HepG2 (cell line): Measurements from ENCODE around the gene CYB5D1. TPM values are rescaled to one million over a fixed set of nuclear protein-coding genes. Genes with fewer than 3 reads are reported as not detected.

Source experiments
- ATAC-seq: fragments of 200-7000 bp; cut with Tn5 transposase; 3 replicates; pipeline ENCODE4 v1.9.1; 2020; ENCODE audit warnings: mild to moderate bottlenecking, moderate library complexity
- BruUV-seq: library from RNA; stranded (reverse); fragments of 400-500 nt; replicated peaks from 2 replicates; lab custom pipeline; 2021; lab: Mats Ljungman, UMichigan
- CTCF ChIA-PET: fragments of 300-600 bp; formaldehyde crosslinking; extraction: SDS; loops from one replicate; lab custom pipeline; 2021; ENCODE audit warnings: low total read pairs, inconsistent platforms, low intra/inter-chr PET ratio; lab: Yijun Ruan, JAX
- POLR2A ChIA-PET: fragments of 350-600 bp; sonication (Branson Sonifier 250); formaldehyde crosslinking; loops from one replicate; lab custom pipeline; 2020; ENCODE audit warnings: antibody characterized with exemption, inconsistent platforms; lab: Yijun Ruan, JAX
- DNase-seq: peaks from one replicate; pipeline ENCODE4 v3.0.0-alpha.2; 2015; ENCODE audit warnings: low spot score
- FAIRE-seq: peaks from 3 replicates; lab custom pipeline; 2011; peaks lifted over from hg19 to GRCh38; lab: Jason Lieb, UNC
- H2AFZ ChIP-seq: one replicate; pipeline ENCODE4 v1.6.1; 2011; ENCODE audit warnings: low read length, inconsistent platforms
- H3K27ac ChIP-seq: fragments of 300-600 bp; 3 replicates; pipeline ENCODE4 v1.8.0; 2011; ENCODE audit warnings: mixed run types, mild to moderate bottlenecking, mixed read lengths, low read length, inconsistent platforms; ENCODE audit not compliant: insufficient read depth; ENCODE audit errors: extremely low read length
- H3K27me3 ChIP-seq, 2 experiments: fragments of 200-600 bp in 1 of 2; 2 replicates in 1 of 2; 3 replicates in 1 of 2; pipeline versions ENCODE4 v1.6.0 to v1.8.0; 2011; ENCODE audit warnings: low read length in 2 of 2, mild to moderate bottlenecking in 2 of 2, moderate library complexity in 2 of 2, inconsistent platforms in 1 of 2; ENCODE audit not compliant: insufficient read depth in 2 of 2, control insufficient read depth in 1 of 2
- H3K36me3 ChIP-seq, 2 experiments: fragments of 200-600 bp in 1 of 2; replicated peaks in 1 of 2; 2 replicates in 1 of 2; 3 replicates in 1 of 2; pipeline versions ENCODE4 v1.5.1 to v1.8.0; 2011; ENCODE audit warnings: low read length in 2 of 2, inconsistent platforms in 1 of 2; ENCODE audit not compliant: insufficient read depth in 2 of 2, control insufficient read depth in 1 of 2
- H3K4me1 ChIP-seq: 2 replicates; pipeline ENCODE4 v1.5.1; 2012; ENCODE audit warnings: low read length, inconsistent platforms; ENCODE audit not compliant: insufficient read depth
- H3K4me2 ChIP-seq: 2 replicates; pipeline ENCODE4 v1.6.0; 2011; ENCODE audit warnings: low read depth, low read length, inconsistent platforms
- H3K4me3 ChIP-seq, 3 experiments: fragments of 200-600 bp in 1 of 3; sonication (generic), shearing (Covaris generic) in 1 of 3; replicated peaks in 1 of 3; 2 replicates each; pipeline ENCODE4 v1.5.1; 2011 to 2016; ENCODE audit warnings: low read length in 3 of 3, inconsistent platforms in 2 of 3, low read depth in 2 of 3, mild to moderate bottlenecking in 2 of 3, control low read depth in 1 of 3, mixed read lengths in 1 of 3; ENCODE audit not compliant: insufficient read depth in 1 of 3
- H3K79me2 ChIP-seq: one replicate; pipeline ENCODE4 v1.6.1; 2011; ENCODE audit warnings: low read length, inconsistent platforms; ENCODE audit not compliant: insufficient read depth
- H3K9ac ChIP-seq: 2 replicates; pipeline ENCODE4 v1.6.0; 2011; ENCODE audit warnings: mild to moderate bottlenecking, low read depth, low read length, inconsistent platforms; ENCODE audit not compliant: insufficient read depth
- H3K9me3 ChIP-seq: 2 replicates; pipeline ENCODE4 v1.5.1; 2012; ENCODE audit warnings: mild to moderate bottlenecking, low read length
- H4K20me1 ChIP-seq: 2 replicates; pipeline ENCODE4 v1.6.0; 2011; ENCODE audit warnings: inconsistent platforms, mild to moderate bottlenecking, low read length, moderate library complexity; ENCODE audit not compliant: insufficient read depth
- ATF7 ChIP-seq, 2 experiments: fragments of 450-650 bp in 1 of 2; sonication (generic) in 1 of 2; formaldehyde crosslinking in 1 of 2; IDR thresholded peaks; 2 replicates each; pipeline versions ENCODE4 v1.4.0 to v1.6.1; 2016 to 2020; ENCODE audit warnings: antibody characterized with exemption in 1 of 2, mild to moderate bottlenecking in 1 of 2, missing genetic modification reagents in 1 of 2
- BRCA1 ChIP-seq: sonication (generic); formaldehyde crosslinking; IDR thresholded peaks from 2 replicates; pipeline ENCODE4 v1.4.0; 2020; ENCODE audit warnings: missing genetic modification reagents
- ETV5 ChIP-seq: IDR thresholded peaks from 2 replicates; pipeline ENCODE4 v1.6.1; 2018; ENCODE audit warnings: missing biosample characterization, missing genetic modification reagents, inconsistent platforms, borderline replicate concordance
- GPBP1L1 ChIP-seq: sonication (generic); formaldehyde crosslinking; IDR thresholded peaks from 2 replicates; pipeline ENCODE4 v1.5.0; 2020; ENCODE audit warnings: mild to moderate bottlenecking, missing genetic modification reagents
- HDAC1 ChIP-seq: sonication (generic); formaldehyde crosslinking; IDR thresholded peaks from 2 replicates; pipeline ENCODE4 v1.5.1; 2020; ENCODE audit warnings: mild to moderate bottlenecking, missing genetic modification reagents
- HES4 ChIP-seq: sonication (generic); formaldehyde crosslinking; IDR thresholded peaks from 2 replicates; pipeline ENCODE4 v1.9.0; 2021; ENCODE audit warnings: mild to moderate bottlenecking, missing genetic modification reagents, borderline replicate concordance
- HNRNPLL ChIP-seq: fragments of 200-400 bp; formaldehyde crosslinking; IDR thresholded peaks from 2 replicates; pipeline ENCODE4 v1.6.1; 2017; ENCODE audit warnings: mild to moderate bottlenecking, low read depth, low read length; ENCODE audit not compliant: poor library complexity, severe bottlenecking
- IRX3 ChIP-seq: sonication (generic); formaldehyde crosslinking; IDR thresholded peaks from 2 replicates; pipeline ENCODE4 v1.8.1; 2023; ENCODE audit warnings: mild to moderate bottlenecking, low read depth, missing genetic modification reagents, borderline replicate concordance
- SALL1 ChIP-seq: sonication (generic); formaldehyde crosslinking; IDR thresholded peaks from 2 replicates; pipeline ENCODE4 v1.8.0; 2022; ENCODE audit warnings: mild to moderate bottlenecking, missing genetic modification reagents
- SETDB1 ChIP-seq: sonication (generic); formaldehyde crosslinking; IDR thresholded peaks from 2 replicates; pipeline ENCODE4 v1.5.1; 2020; ENCODE audit warnings: missing genetic modification reagents, mild to moderate bottlenecking, borderline replicate concordance
- SIN3B ChIP-seq: fragments of 150-350 bp; IDR thresholded peaks from 2 replicates; pipeline ENCODE4 v1.6.1; 2014; ENCODE audit warnings: low read length
- SMARCE1 ChIP-seq: fragments of 450-650 bp; IDR thresholded peaks from 2 replicates; pipeline ENCODE4 v1.6.1; 2017; ENCODE audit warnings: borderline replicate concordance
- SP4 ChIP-seq: sonication (generic); formaldehyde crosslinking; IDR thresholded peaks from 2 replicates; pipeline ENCODE4 v1.8.1; 2023; ENCODE audit warnings: mild to moderate bottlenecking, missing genetic modification reagents
- SRSF1 ChIP-seq: fragments of 200-400 bp; formaldehyde crosslinking; optimal IDR thresholded peaks from 2 replicates; pipeline ENCODE3; 2017; ENCODE audit warnings: mild to moderate bottlenecking, low read depth, low read length, moderate library complexity
- TCF7 ChIP-seq: sonication (generic); IDR thresholded peaks from 2 replicates; pipeline ENCODE4 v1.6.1; 2016; ENCODE audit warnings: antibody characterized with exemption, low read depth
- ZC3H13 ChIP-seq: sonication (generic); formaldehyde crosslinking; IDR thresholded peaks from 2 replicates; pipeline ENCODE4 v1.8.1; 2023; ENCODE audit warnings: mild to moderate bottlenecking, missing genetic modification reagents, moderate library complexity
- ZNF235 ChIP-seq: sonication (generic); formaldehyde crosslinking; IDR thresholded peaks from 2 replicates; pipeline ENCODE4 v1.8.1; 2023; ENCODE audit warnings: mild to moderate bottlenecking, missing genetic modification reagents, borderline replicate concordance
- ZNF292 ChIP-seq: sonication (generic); formaldehyde crosslinking; IDR thresholded peaks from 2 replicates; pipeline ENCODE4 v1.8.1; 2022; ENCODE audit warnings: mild to moderate bottlenecking, low read depth, missing genetic modification reagents, borderline replicate concordance
- ZNF598 ChIP-seq: sonication (generic); formaldehyde crosslinking; IDR thresholded peaks from 2 replicates; pipeline ENCODE4 v1.5.1; 2020; ENCODE audit warnings: mild to moderate bottlenecking, missing genetic modification reagents, borderline replicate concordance
- WGBS: methylation state at CpG from one replicate; pipeline ENCODE4 v1.1.6; 2017; ENCODE audit warnings: low lambda C conversion rate; 5-methylcytosine and 5-hydroxymethylcytosine counted together
- in situ Hi-C: cut with HindIII; loops from 2 replicates; pipeline ENCODE4 v1.10.0; 2017; ENCODE audit warnings: low pct_unique_long_range_greater_than_20kb; ENCODE audit not compliant: extremely low pct_ligation_motif_present
- intact Hi-C: fragments of 100-400 bp; cut with micrococcal nuclease; formaldehyde crosslinking; loops from one replicate; pipeline ENCODE4 v1.10.0; 2022; ENCODE audit not compliant: unreplicated experiment
- polyA plus RNA-seq, 8 experiments: library from polyadenylated mRNA; depleted of rRNA in 3 of 8; stranded (reverse) in 7 of 8; unstranded in 1 of 8; fragments of >200 nt; fragmentation: Illumina TruSeq in 4 of 8; extraction: Trizol in 4 of 8; gene quantifications; 2 replicates each; pipeline versions ENCODE4 v1.2.1 to v1.2.3, GENCODE V29; 2011 to 2016; ENCODE audit warnings: low read depth in 4 of 8, missing spikeins in 1 of 8, mixed read lengths in 1 of 8; ENCODE audit not compliant: insufficient read depth in 1 of 8
- total RNA-seq, 5 experiments: library from RNA; depleted of rRNA; stranded (reverse); fragments of >200 nt; fragmentation: Illumina TruSeq; extraction: Trizol; gene quantifications; 2 replicates each; pipeline ENCODE4 v1.2.3, GENCODE V29; 2016; ENCODE audit warnings: low read depth in 1 of 5
- TF ChIP-seq, protein P1 (sequence below): sonication (generic); formaldehyde crosslinking; IDR thresholded peaks from 2 replicates; pipeline ENCODE4 v1.8.0; 2022; ENCODE audit warnings: mild to moderate bottlenecking, missing genetic modification reagents, borderline replicate concordance

The CYB5D1 gene
- total and polyA plus RNA-seq, 2 of the 13 experiments (the other 11 are each of a cell fraction or from before 2014, with no cell fraction given) = 8.9 to 17.0 TPM

GRCh38 chr17:7893187-7893880 is 35.5 kb downstream of the CYB5D1 start:
- Histone ChIP-seq H3K4me3 (no peak overlapping the region), H2AFZ (no peak overlapping the region), H4K20me1 (no peaks in the 10 kb centered on the region), H3K4me2 (no peak overlapping the region), H3K27ac (no peak overlapping the region), H3K36me3 (peaks cover 0 to 2% of the 10 kb centered on the region in 2 experiments; a peak in 1 of 5 replicates), H3K9me3 (no peaks in the 10 kb centered on the region), H3K27me3 (no peaks in the 10 kb centered on the region), H3K4me1 (peaks cover 31% of the 10 kb centered on the region), H3K9ac (no peak overlapping the region), H3K79me2 (no peaks in the 10 kb centered on the region)
- ChIA-PET POLR2A (no interaction called here), CTCF (no interaction called here)
- intact Hi-C loops (no loop called here), in situ Hi-C loops (no loop called here)
- ATAC-seq (no peak), DNase-seq (no peak), FAIRE-seq (no peak)
- 91% methylated on average over 14 of the region's 15 CpGs for WGBS
- TF ChIP-seq SIN3B (no peak), ZNF598 (CRISPR knock-in tag) (no peak), HNRNPLL (no peak), ZNF292 (CRISPR knock-in tag) (no peak), SALL1 (no peak), ZC3H13 (CRISPR knock-in tag) (no peak), SETDB1 (CRISPR knock-in tag) (no peak), SP4 (CRISPR knock-in tag) (no peak), HES4 (CRISPR knock-in tag) (no peak), TCF7 (no peak), HDAC1 (CRISPR knock-in tag) (no peak), BRCA1 (CRISPR knock-in tag) (no peak), ZNF235 (CRISPR knock-in tag) (no peak), SMARCE1 (no peak), ATF7 (IDR thresholded peaks at IDR 0.05) (no peak), ATF7 (CRISPR knock-in tag; IDR thresholded peaks at IDR 0.05) (no peak), GPBP1L1 (CRISPR knock-in tag) (no peak), SRSF1 (no peak), ETV5 (CRISPR knock-in tag) (no peak), IRX3 (CRISPR knock-in tag) (no peak)
- TF ChIP-seq, protein P1, sequence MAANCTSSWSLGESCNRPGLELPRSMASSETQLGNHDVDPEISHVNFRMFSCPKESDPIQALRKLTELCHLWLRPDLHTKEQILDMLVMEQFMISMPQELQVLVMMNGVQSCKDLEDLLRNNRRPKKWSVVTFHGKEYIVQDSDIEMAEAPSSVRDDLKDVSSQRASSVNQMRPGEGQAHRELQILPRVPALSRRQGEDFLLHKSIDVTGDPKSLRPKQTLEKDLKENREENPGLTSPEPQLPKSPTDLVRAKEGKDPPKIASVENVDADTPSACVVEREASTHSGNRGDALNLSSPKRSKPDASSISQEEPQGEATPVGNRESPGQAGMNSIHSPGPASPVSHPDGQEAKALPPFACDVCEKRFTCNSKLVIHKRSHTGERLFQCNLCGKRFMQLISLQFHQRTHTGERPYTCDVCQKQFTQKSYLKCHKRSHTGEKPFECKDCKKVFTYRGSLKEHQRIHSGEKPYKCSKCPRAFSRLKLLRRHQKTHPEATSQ = no peak
- no TSS peak for BruUV-seq
